HL-60 (cell line): Measurements from ENCODE around the gene KCNV2.

Experiments used
- DNase-seq, 2 experiments: peaks; one replicate each; pipeline ENCODE4 v3.0.0-alpha.2; 2010 to 2020; ENCODE audit warnings: low read depth in 1 of 2, low spot score in 1 of 2
- H3K27ac ChIP-seq: fragments of 250-450 bp; sonication (Bioruptor Pico); replicated peaks from 2 replicates; pipeline ENCODE4 v1.5.1; 2020; ENCODE audit warnings: mild to moderate bottlenecking, moderate library complexity
- H3K27me3 ChIP-seq: fragments of 250-450 bp; sonication (Bioruptor Pico); 2 replicates; pipeline ENCODE4 v1.5.1; 2021; ENCODE audit warnings: mild to moderate bottlenecking, moderate library complexity; ENCODE audit not compliant: insufficient read depth, poor library complexity, severe bottlenecking
- H3K4me3 ChIP-seq: replicated peaks from 2 replicates; pipeline ENCODE4 v1.5.1; 2011; ENCODE audit warnings: mild to moderate bottlenecking, control low read depth, low read length; ENCODE audit not compliant: insufficient read depth
- CTCF ChIP-seq: IDR thresholded peaks from one replicate; pipeline ENCODE4 v1.5.1; 2011; ENCODE audit warnings: low read length, control low read depth, inconsistent platforms; ENCODE audit not compliant: insufficient read depth
- GABPA ChIP-seq: IDR thresholded peaks from 2 replicates; pipeline ENCODE4 v1.6.1; 2012; ENCODE audit warnings: low read depth
- POLR2AphosphoS5 ChIP-seq: IDR thresholded peaks from 2 replicates; pipeline ENCODE4 v1.6.1; 2012; ENCODE audit warnings: low read depth
- REST ChIP-seq: IDR thresholded peaks from 2 replicates; pipeline ENCODE4 v1.6.1; 2012; ENCODE audit warnings: low read depth; ENCODE audit not compliant: insufficient replicate concordance
- SPI1 ChIP-seq: IDR thresholded peaks from 2 replicates; pipeline ENCODE4 v1.6.1; 2012; ENCODE audit warnings: low read depth, mild to moderate bottlenecking, borderline replicate concordance

The KCNV2 gene

GRCh38 chr9:2688636-2689035 is 28.7 kb upstream of the KCNV2 start:
- H3K4me3 ChIP-seq, result no peak overlapping the region
- no peak overlapping the region for H3K27ac ChIP-seq
- H3K27me3 ChIP-seq, result no peaks in the 10 kb centered on the region
- TF ChIP-seq SPI1, result no peak
- TF ChIP-seq CTCF, result no peak
- TF ChIP-seq POLR2AphosphoS5, result no peak
- no peak for TF ChIP-seq GABPA
- TF ChIP-seq REST, result no peak
- no peak for DNase-seq

- DNase-seq, result no peak
- H3K4me3 ChIP-seq, result no peak overlapping the region
- no peak for TF ChIP-seq SPI1
- no peak for TF ChIP-seq CTCF
- no peak for TF ChIP-seq POLR2AphosphoS5
- TF ChIP-seq GABPA, result no peak
- no peak for TF ChIP-seq REST
- no peak overlapping the region for H3K27ac ChIP-seq
- no peaks in the 10 kb centered on the region for H3K27me3 ChIP-seq
These were observed 26.1 kb upstream of the KCNV2 start for GRCh38 chr9:2691212-2691611.

GRCh38 chr9:2691626-2692025 is 25.7 kb upstream of the KCNV2 start:
- no peak overlapping the region for H3K4me3 ChIP-seq
- no peak overlapping the region for H3K27ac ChIP-seq
- no peaks in the 10 kb centered on the region for H3K27me3 ChIP-seq
- DNase-seq, result no peak
- TF ChIP-seq POLR2AphosphoS5, result no peak
- TF ChIP-seq SPI1, result no peak
- TF ChIP-seq CTCF, result no peak
- TF ChIP-seq GABPA, result no peak
- TF ChIP-seq REST, result no peak
